ENCODE measurements around the gene KIF16B.

DNA sequence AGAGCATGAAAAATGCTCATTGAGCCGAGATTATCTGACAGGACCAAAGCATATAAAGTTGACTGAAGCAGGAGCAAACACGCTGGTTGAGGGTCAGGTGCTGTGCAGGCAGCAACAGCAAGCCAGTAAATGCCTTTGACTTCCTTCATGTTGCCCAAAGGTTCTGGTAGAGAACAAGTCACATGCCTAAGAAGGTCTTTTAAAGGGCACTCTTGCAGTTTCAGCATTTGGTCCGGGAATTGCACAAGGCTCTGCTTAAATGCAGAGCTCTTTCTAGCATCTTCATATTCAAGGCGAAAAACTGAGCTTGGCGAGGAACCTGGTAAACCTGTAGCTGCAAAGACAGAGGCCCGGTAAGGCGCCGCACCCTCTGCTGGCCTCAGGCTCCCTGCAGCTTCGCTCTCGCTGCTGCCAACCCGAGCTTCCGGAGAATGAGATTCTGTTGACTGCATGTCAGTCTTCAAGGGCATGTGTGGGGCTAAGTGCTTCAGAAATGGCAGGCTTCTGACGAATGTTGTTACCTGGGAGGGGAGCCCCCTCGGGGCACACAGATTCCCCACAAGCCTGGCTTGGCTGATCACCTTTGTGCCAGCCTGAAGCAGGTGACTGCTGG lies 205.2 kb downstream of the KIF16B start:
- no peak for TF ChIP-seq POLR2A (IDR thresholded peaks at IDR 0.05)
- TF ChIP-seq, protein P1, sequence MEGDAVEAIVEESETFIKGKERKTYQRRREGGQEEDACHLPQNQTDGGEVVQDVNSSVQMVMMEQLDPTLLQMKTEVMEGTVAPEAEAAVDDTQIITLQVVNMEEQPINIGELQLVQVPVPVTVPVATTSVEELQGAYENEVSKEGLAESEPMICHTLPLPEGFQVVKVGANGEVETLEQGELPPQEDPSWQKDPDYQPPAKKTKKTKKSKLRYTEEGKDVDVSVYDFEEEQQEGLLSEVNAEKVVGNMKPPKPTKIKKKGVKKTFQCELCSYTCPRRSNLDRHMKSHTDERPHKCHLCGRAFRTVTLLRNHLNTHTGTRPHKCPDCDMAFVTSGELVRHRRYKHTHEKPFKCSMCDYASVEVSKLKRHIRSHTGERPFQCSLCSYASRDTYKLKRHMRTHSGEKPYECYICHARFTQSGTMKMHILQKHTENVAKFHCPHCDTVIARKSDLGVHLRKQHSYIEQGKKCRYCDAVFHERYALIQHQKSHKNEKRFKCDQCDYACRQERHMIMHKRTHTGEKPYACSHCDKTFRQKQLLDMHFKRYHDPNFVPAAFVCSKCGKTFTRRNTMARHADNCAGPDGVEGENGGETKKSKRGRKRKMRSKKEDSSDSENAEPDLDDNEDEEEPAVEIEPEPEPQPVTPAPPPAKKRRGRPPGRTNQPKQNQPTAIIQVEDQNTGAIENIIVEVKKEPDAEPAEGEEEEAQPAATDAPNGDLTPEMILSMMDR (IDR thresholded peaks at IDR 0.05) = no peak

Data from breast epithelium (tissue), 3 donors.